HG03103 (cell line): Measurements from ENCODE around the gene CDYL.
A peak's percentile ranks its signal among the peaks of the same experiment; 100 is the strongest.

ENCODE experiments used
- ATAC-seq: cut with Tn5 transposase; IDR thresholded peaks from one replicate; pipeline ENCODE4 v1.9.1; 2021; ENCODE audit warnings: low read depth; ENCODE audit not compliant: unreplicated experiment

CDYL gene

GRCh38 chr6:4774296-4774695, 1.9 kb upstream of the CDYL start:
- no peak for ATAC-seq

GRCh38 chr6:4774715-4775493, 1.3 kb upstream of the CDYL start:
- ATAC-seq = no peak

DNA sequence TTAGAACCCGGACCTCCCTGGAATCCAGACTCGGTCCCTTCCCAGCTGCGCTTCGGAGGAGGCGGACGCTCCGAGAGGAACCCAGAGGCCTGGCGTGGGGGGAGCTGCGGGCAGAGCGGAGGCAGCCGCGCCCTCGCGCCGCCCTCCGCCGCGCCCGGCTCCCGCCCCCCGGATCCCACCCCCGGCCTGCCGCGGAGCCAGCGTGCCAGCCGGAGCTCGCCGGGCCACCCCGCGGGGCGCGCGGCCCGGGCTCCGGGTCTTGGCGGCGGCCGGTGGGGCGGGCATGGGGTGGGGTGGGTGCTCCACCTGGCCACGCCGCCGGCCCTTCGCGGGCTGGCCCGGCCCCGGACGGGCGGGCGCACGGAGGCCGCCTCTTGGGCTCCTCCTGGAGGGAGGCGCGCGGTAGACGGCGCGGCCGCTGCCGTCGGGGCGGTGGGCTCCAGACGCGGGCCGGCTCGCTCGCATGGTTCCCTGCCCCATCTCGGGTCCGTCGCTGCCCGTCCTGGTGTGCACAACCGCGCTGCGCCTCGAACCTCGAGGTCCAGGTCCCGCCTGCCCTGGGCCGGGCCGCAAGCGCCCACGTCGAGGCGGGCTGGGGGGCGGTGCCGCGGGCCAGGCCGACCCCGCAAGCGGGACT, 592 bp upstream of the CDYL start:
- peak; percentile 30 for ATAC-seq

GRCh38 chr6:4776493-4777393, 539 bp downstream of the CDYL start:
- ATAC-seq = peak; percentile 17

DNA sequence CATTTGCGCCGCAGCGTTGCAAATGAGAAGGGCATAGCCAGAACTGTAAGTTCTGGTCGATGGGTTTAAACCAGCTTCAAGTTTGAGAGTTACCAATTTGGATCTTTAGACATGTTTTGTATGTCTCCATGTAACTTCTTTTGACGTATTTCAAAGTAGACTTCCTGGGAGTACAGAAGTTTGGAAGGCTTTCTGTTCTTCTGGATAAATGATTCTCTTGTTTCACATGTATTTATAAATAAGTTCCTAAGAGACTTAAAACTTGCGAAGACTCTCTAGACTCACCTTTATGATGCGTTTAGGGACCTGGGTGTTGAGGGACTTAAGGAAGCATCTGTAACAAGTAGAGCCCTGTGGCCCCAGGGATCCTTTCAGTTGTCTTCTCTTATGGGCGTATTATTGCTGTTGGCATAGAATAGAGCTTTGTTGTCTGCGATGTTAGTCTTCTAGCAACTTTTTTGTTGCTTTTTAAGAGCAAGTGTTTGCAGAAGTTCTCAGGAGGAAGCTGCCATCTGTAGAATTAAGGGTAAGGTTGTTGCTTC, 1.3 kb downstream of the CDYL start:
- no peak for ATAC-seq

- ATAC-seq = no peak
These were observed 1.9 kb downstream of the CDYL start for GRCh38 chr6:4778086-4778485.

GRCh38 chr6:4780360-4780812, 4.2 kb downstream of the CDYL start:
- no peak for ATAC-seq

DNA sequence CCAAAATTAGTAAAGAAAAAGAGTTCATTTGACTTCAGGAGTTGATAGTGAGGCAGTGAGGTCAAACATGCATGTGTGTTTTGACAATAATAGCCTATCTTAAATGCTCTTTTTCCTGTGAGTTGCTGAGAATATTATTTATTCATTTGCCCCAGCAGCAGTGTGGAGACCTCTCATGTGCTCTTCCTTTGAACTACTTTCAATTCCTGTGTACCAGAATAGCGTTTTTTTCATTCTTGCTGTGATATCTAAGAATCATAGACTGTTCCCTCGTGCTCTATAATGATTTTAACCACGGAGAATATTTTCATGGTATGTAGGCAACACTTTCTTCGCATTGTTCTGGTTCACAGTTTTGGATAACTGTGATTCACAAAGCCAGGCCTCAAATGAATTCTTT, 5.2 kb downstream of the CDYL start:
- no peak for ATAC-seq

DNA sequence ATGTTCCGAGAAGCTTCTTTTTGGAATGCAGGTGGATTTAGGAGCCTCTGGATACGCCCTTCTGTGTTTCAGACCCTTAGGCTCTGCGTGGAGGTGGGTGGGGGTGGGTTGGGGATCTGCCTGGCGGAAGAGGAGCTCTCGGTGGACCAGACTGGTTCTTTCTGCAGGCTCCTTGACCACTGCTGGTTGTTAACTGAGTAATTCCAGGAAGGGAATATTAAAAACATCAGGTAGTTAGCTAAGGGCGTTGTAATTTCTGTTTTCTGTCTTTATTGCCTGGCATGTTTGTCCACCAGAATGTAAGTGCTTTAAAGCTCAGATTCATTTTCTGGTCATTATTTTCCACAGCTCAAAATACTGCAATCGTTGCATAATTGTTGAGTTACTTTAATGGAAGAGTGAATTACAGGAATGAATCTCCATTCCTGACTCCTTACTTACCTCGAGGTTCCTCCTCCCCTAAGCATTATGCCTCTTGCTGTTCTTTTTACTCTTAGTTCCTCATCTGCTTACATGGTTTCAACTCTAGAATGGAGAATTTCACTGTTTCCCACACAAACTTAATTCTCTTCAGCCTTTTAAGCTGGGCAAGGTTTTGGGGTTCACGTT, 5.9 kb downstream of the CDYL start:
- no peak for ATAC-seq

DNA sequence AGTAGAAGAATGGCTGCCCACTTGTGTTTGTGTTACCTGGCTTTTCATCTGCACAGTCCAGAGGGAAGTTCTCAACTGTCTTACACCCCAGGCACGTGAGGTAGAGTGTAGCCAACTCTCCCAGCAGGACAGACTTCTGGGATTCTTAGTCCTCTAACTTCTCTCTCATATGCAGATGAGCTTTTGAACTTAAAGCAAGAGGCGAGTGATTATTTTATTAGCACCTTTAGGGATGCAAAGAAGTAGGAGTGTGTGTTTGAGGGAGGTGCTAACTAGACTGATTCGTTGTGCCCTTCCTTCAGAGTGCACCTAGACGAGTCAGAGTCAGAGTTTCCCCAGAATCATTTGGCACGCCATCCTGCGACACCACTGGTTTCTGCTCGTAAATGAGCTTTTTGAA, 10.8 kb downstream of the CDYL start:
- no peak for ATAC-seq

GRCh38 chr6:4788482-4788881, 12.3 kb downstream of the CDYL start:
- no peak for ATAC-seq

DNA sequence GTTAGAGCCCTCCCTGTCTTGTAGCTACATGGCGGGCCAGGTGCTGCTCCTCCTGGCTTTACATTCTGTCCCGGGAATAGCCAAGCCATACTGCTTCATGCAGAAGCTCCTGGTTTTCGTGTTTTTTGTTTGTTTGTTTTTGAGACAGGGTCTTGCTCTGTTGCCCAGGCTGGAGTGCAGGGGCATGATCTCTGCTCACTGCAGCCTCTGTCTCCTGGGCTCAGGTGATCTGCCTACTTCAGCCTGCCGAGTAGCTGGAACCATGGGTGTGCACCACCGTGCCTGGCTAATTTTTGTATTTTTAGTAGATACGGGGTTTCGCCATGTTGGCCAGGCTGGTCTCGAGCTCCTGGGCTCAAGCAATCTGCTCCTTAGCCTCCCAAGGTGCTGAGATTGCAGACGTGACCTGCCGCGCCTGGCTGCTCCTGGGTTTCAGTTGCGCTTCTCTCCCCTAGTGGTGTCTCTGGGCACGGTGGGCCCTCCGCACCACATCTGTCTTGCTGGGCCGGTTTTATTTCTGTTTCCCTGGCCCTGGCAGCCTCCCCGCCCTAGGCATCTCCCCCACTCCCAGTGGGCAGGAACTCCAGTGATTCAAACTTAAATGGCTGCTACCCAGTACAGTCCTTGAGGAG, 12.9 kb downstream of the CDYL start:
- peak; percentile 88 for ATAC-seq

DNA sequence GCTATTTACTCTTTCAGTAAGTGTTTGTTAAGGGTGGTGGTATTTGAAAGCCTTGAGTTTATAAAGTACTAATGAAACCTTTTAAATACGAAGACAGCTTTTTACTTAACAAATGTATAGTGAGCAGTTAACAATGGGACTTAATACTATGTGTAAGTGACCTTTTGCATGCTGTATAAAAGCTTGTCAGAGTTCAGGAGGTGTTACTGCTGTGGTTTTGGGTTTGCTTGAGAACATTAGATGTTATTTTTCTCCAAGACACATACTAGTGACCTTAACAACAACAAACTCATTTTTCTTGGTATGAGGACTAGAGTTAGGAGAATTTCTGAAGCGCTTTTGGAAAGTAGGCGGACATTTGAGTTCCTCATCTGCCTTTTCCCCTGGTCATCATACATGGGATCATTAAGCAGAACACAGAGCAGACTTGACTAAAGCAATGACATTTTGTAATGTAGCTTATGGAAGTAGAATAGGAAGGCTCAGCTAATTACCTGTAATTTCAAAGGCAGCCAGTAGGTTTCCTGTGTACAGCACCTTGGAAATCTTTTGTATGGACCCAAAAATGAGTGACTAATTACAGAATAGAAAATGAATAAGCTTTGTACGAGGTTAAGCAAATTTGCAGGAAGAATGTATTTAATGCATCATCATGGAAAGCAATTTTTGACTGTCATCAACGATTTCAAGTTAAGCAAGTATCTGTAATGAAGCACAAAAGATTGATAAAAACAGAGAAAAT, 14.1 kb downstream of the CDYL start:
- ATAC-seq = no peak

DNA sequence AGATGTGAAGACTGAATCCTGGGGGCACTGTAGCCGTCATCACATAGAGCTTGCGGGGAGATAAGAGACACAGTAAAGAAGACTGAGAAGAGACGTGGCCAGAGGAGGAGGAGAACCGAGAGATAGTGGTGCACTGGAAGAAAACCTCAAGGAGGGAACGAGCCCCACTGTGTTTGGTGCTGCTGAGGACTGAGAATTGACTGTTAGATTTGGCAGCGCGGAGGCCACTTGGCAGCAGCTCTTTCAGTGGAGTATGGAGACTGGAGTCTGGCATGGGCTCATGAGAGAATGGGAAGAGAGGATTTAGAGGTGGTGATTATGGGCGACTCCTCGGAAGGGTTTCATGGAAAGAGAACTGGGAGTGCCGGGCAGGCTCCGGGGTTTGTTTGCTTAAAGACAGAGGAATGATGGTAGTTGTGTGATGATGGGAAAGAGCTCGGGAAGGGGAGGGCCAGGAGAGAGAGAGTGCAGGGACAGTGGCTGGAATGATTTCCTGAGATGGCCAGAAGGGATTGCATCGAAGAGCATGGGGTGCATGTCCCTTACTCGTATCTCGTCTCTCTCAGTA, 18.0 kb downstream of the CDYL start:
- no peak for ATAC-seq

GRCh38 chr6:4797587-4797986, 21.4 kb downstream of the CDYL start:
- ATAC-seq = no peak

- ATAC-seq = no peak
These were observed 23.7 kb downstream of the CDYL start for GRCh38 chr6:4799912-4800311.

- ATAC-seq = no peak
These were observed 24.5 kb downstream of the CDYL start for GRCh38 chr6:4800662-4801061.

- ATAC-seq = peak; percentile 53
These were observed 25.4 kb downstream of the CDYL start for GRCh38 chr6:4801491-4802110.
